Thyroid gland (tissue), 4 donors: ENCODE results near the gene INSL6.
"Not testable (repeated sequence)": the region's sequence is repeated elsewhere in the genome, so short reads cannot be mapped to it uniquely, and the experiment has no call there.

ENCODE experiments used
- POLR2A ChIP-seq, 2 donors: fragments of 450-650 bp; IDR thresholded peaks; one replicate each; pipeline ENCODE4 v1.6.1; 2017; ENCODE audit warnings: antibody characterized with exemption in 2 of 2, mild to moderate bottlenecking in 2 of 2, moderate library complexity in 1 of 2
- TF ChIP-seq, protein P1 (sequence below), 6 experiments: fragments of 200-600 bp in 3 of 6; fragments of 450-650 bp in 3 of 6; sonication (generic) in 3 of 6; IDR thresholded peaks; one replicate each; pipeline ENCODE4 v1.5.1; 2016 to 2019; ENCODE audit warnings: antibody characterized with exemption in 6 of 6, mild to moderate bottlenecking in 2 of 6, inconsistent platforms in 1 of 6, moderate library complexity in 1 of 6

DNA sequence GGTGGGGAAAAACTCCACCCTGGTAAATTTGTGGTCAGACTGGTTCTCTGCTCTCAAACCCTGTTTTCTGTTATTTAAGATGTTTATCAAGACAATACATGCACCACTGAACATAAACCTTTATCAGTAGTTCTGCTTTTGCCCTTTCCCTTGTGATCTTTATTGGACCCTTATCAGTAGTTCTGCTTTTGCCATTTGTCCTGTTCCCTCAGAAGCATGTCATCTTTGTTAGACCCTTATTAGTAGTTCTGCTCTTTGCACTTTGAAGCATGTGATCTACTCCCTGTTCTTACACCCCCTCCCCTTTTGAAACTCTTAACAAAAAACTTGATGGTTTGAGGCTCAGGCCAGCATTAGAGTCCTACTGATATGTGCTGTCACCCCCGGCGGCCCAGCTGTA lies 4.8 kb downstream of the INSL6 start:
- TF ChIP-seq, protein P1, sequence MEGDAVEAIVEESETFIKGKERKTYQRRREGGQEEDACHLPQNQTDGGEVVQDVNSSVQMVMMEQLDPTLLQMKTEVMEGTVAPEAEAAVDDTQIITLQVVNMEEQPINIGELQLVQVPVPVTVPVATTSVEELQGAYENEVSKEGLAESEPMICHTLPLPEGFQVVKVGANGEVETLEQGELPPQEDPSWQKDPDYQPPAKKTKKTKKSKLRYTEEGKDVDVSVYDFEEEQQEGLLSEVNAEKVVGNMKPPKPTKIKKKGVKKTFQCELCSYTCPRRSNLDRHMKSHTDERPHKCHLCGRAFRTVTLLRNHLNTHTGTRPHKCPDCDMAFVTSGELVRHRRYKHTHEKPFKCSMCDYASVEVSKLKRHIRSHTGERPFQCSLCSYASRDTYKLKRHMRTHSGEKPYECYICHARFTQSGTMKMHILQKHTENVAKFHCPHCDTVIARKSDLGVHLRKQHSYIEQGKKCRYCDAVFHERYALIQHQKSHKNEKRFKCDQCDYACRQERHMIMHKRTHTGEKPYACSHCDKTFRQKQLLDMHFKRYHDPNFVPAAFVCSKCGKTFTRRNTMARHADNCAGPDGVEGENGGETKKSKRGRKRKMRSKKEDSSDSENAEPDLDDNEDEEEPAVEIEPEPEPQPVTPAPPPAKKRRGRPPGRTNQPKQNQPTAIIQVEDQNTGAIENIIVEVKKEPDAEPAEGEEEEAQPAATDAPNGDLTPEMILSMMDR (IDR thresholded peaks at IDR 0.05): not testable (repeated sequence)
- TF ChIP-seq POLR2A (IDR thresholded peaks at IDR 0.05): not testable (repeated sequence)
